GM19025 (cell line): ENCODE measurements around the gene KLK12.

Experiments
- ATAC-seq: cut with Tn5 transposase; IDR thresholded peaks from one replicate; pipeline ENCODE4 v1.9.1; 2021; ENCODE audit warnings: mild to moderate bottlenecking, low read depth, moderate library complexity; ENCODE audit not compliant: unreplicated experiment

KLK12 gene, protein sequence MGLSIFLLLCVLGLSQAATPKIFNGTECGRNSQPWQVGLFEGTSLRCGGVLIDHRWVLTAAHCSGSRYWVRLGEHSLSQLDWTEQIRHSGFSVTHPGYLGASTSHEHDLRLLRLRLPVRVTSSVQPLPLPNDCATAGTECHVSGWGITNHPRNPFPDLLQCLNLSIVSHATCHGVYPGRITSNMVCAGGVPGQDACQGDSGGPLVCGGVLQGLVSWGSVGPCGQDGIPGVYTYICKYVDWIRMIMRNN

GRCh38 chr19:51034704-51035103, at the start of gene KLK12:
Gene KLK12, minus strand, starts transcription at chr19:51035002. Its CDS starts 381 bp downstream, at chr19:51034621.
- no peak for ATAC-seq

GRCh38 chr19:51084505-51084904, 49.7 kb upstream of the KLK12 start:
- ATAC-seq = no peak

DNA sequence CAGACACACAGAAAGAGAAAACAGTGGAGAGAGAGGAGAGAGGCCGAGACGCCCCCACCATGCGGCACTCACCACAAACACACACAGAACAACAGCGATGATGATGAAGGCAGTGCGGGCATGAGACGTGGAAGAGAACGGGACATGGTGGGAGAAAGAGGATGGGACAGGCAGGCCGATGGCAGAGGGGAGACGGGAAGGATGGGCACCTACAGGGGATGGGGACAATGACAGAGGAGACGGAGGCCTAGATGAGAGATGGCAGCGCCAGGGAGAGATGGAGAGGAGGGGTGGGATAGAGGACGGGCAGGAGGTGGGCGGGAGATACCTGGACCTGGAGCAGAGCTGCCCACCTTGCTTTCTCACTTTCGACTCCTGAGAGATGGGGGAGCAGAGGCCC, 49.0 kb upstream of the KLK12 start:
- no peak for ATAC-seq

DNA sequence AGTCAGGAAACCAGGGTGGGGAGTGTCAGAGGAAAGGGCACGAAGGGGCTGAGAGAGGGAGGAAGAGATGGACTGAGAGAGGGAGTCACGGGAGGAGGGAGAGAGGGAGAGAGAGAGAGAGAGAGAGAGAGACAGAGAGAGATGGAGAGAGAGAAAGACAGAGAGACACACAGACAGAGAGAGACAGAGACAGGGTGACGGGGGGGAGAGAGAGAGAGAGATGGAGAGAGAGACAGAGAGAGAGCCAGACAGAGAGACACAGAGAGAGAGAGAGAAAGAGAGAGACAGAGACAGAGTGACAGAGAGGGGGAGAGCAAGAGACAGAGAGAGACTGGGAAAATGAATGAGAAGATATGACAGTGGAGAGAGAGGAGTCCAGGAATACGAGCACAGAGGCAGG, 48.4 kb upstream of the KLK12 start:
- no peak for ATAC-seq

DNA sequence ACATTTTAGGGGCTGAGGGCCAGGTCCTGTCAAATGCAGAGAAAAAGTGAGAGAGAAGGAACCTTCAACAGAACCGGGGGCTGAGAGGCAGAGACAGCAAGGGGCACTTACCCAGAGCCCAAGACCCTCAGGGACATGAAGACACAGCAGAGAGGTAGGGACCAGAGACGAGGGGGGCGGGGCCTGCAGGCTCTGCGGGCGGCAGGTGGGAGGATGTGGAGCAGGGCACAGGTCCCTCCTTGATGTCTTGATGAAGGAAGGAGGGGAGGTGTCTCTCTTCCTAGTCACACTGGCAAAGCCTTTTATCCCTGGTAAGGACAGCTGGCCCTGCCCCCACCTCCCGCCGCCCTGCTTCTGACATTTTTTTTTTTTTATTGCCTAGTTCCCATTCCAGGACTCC, 47.8 kb upstream of the KLK12 start, which contains the start of gene KLK14:
KLK14 (minus strand) TSS at position 277 of the 400 bp plus-strand sequence; CDS start at position 4, 273 bp downstream.
- ATAC-seq = no peak

DNA sequence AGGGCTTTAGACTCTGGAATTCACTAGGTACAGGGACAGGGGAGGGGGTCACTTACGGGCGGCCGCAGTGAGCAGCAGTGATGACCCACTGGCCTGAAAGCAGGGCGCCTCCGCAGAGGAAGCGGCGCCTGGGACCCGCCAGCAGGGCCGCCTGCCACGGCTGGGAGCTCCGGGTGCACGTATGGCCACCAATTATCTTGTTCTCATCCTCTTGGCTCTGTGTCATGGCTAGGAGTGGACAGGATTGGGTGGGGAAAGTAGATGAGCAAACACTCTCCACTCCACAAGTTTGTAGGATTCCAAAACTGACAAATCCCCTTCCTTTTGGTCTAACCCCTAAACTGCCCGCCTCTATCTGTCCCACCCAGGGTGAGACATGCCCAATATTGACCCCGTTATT, 46.7 kb upstream of the KLK12 start:
- ATAC-seq = no peak

DNA sequence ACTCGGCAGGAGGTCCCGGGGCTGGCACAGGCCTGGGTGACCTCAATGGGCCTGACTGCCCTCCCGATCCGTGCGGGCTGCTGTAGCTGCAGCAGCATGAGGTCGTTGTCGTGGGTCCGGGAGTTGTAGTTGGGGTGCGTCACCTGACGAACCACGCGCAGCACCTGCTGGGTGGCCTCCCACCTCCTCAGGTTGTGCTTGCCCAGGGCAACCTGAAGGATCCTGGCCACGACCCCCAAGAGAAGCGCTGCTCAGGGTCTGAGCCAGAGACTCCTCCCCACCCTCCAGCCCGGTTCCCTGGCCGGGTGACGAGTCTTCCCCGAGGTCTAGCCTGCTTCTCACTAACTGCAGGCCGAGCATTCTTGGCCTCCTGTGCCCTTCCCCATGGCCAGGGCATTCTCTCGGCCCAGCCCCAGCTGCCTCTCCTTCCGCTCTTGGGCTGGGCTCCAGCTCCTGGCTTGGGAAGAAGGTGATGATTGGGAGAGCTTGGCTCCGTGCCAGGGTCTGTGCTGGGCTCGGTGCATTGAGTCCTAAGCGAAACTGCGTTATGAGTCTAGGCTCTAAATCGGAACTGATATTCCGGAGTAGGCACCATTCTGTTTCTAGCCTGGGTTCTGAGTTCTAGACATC, 44.8 kb upstream of the KLK12 start:
- ATAC-seq = no peak

- ATAC-seq = no peak
These were observed 43.9 kb upstream of the KLK12 start for GRCh38 chr19:51078731-51079130.

DNA sequence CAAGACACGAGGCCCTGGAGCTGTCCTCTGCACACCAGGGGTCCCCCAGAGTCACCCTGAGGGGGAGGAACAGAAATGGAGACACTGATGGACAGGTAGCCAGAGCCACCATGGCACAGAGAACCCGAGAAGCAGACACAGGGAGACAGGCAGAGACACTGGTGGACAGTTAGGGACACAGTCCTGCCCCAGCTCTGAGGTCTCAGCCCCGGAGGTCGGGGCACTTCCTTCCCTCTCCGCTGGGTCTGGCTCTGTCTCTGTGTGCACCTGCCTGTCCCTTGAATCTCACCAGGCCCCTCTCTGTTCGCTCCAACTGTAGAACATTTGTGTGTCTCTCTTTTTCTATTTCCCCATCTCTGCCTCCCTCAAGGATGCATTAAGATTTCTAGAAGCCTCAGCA, 43.3 kb upstream of the KLK12 start:
- no peak for ATAC-seq

DNA sequence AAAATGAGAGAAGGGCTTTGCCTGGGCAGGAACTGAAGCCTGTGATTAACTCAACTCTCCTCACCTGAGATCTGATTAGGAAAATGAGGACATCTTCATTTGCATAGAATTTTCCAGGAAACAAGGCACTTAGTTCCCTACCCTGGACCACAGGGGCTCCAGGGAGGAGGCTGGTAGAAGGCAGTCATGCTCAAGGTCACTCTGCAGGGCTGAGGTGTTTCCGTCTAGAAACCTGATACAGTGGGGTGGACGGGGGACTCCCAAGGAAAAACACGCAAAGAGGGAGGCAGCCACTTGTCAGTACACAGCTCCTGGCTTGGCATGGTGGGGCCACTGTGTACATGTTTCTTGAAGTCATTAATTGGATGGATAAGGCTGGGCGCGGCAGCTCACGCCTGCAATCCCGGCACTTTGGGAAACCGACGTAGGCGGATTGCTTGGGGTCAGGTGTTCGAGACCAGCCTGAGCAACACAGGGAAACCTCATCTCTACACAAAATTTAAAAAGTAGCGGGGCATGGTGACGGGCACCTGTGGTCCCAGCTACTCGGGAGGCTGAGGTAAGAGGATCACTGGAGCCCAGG, 41.9 kb upstream of the KLK12 start:
- no peak for ATAC-seq

DNA sequence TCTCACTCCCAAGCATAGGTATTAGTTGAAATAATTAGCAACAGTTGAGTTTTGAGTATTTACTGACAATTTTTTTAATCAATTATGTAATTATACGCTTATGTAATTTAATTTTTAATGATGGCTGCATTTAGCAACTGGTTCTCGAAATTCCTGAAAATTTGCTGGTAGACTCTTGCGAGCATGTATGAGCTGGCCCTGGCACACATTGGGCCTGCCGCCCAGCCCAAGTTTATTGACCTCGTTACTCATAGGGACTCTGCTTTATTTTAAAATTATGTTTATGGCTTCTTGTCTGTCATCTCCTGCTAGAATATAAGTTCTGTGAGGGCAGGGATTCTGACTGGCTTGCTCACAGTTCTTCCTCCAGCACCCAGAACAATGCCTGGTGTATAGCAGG, 41.2 kb upstream of the KLK12 start:
- no peak for ATAC-seq

DNA sequence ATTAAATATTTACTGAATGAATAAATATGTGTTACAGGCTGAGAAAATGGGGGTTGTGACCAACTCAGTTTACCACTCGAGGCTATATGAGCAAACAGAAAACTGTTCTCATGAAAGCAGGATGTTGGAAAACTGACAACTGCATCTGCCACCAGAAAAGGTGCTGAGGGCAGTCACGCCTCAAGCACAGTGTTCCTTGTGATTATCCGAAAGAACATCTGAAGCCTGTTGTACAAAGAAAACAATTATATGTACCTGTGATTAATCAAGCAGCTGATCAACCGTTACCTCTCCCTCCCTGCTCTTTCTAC, 36.2 kb upstream of the KLK12 start:
- ATAC-seq = no peak

GRCh38 chr19:51070334-51071094, 35.7 kb upstream of the KLK12 start:
- ATAC-seq = no peak

DNA sequence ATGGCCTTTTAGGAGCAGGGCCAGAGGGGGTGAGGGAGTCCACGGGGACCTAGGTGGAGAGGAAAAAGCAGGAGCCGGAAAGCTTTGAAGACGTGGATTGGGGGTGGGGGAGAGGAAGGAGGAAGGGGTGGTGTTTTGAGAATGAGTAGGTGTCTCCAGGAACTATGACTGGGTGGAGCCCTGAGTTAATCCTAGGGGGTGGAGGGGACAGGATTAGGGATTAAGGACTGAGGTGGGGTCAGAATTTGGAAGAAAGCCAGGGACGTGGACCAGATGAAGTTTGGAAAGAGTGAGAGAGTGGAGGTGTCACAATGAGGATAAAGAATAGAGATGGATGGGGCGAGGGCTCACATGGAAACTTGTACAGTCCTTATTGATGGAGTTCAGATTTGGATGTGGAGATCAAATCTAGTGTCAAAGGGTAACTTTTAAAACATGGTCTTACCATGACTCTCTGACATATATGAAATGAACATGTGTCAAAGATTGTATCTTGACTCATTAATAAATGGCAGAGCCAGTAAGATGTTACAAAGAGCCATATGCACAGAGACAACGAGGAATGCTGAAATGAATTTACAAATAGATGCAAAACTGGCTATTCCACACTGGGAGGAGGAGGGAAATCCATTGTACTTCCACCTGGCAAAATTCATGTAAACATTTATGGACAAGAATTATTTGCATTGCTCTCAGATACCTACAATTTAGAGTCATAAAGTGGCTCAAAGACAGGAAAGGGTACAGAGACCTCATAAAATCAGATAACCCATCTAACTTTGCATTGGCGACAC, 31.8 kb upstream of the KLK12 start:
- ATAC-seq = no peak

GRCh38 chr19:51065221-51065960, 30.6 kb upstream of the KLK12 start:
- ATAC-seq = no peak

GRCh38 chr19:51064534-51065220, 29.9 kb upstream of the KLK12 start, which contains the start of gene KLK13:
Gene KLK13, minus strand, starts transcription at chr19:51065092. Its CDS starts 25 bp downstream, at chr19:51065067.
- no peak for ATAC-seq

DNA sequence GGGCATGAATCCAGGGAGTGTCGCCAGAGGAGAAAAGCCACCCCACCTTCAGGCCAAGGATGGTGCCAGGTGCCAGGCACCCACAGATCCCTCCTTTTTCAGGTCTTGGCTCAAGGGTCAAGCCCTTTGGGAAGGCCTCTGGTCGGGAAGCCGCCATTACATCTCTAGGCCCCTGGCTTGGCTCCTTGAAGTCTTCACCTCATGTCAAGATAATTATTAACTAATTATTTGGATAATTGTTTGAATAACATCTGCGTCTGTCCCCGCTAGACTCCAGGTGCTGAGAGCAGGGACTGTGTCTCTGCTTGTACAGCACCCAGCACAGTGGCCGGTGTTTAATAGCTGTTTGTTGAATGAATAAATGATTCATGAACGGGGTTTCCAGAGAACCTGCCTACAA, 28.9 kb upstream of the KLK12 start:
- ATAC-seq = no peak

- ATAC-seq = no peak
These were observed 26.2 kb upstream of the KLK12 start for GRCh38 chr19:51060973-51061372.

- no peak for ATAC-seq
These were observed 25.5 kb upstream of the KLK12 start for GRCh38 chr19:51060336-51060735.
